GM23338 (cell line): ENCODE measurements around the gene MRPS5. TPM values are rescaled to one million over a fixed set of nuclear protein-coding genes. Genes with fewer than 3 reads are reported as not detected.

Source experiments
- ATAC-seq: fragments of 200-7000 bp; cut with Tn5 transposase; 3 replicates; pipeline ENCODE4 v1.9.1; 2020
- DNase-seq: peaks from one replicate; pipeline ENCODE4 v3.0.0-alpha.2; 2015; ENCODE audit warnings: low spot score
- H2AFZ ChIP-seq: fragments of 200-600 bp; sonication (generic); 2 replicates; pipeline ENCODE4 v1.8.0; 2016; ENCODE audit warnings: antibody characterized with exemption, mild to moderate bottlenecking, moderate library complexity
- H3F3A ChIP-seq: fragments of 200-600 bp; sonication (generic); replicated peaks from 2 replicates; pipeline ENCODE4 v1.8.0; 2017; ENCODE audit warnings: antibody characterized with exemption, mixed run types, low read depth
- H3K27ac ChIP-seq: fragments of 200-600 bp; sonication (generic); 2 replicates; pipeline ENCODE4 v1.6.1; 2016; ENCODE audit warnings: low read depth
- H3K27me3 ChIP-seq: fragments of 200-600 bp; sonication (generic); 2 replicates; pipeline ENCODE4 v1.8.0; 2016; ENCODE audit warnings: mild to moderate bottlenecking, mixed run types, moderate library complexity; ENCODE audit not compliant: insufficient read depth
- H3K36me3 ChIP-seq: fragments of 200-600 bp; sonication (generic); 2 replicates; pipeline ENCODE4 v1.8.0; 2016; ENCODE audit warnings: mild to moderate bottlenecking; ENCODE audit not compliant: insufficient read depth
- H3K4me1 ChIP-seq: fragments of 200-600 bp; sonication (generic); 2 replicates; pipeline ENCODE4 v1.8.0; 2016; ENCODE audit warnings: mild to moderate bottlenecking, moderate library complexity; ENCODE audit not compliant: insufficient read depth
- H3K4me2 ChIP-seq: fragments of 200-600 bp; sonication (generic); 2 replicates; pipeline ENCODE4 v1.7.1; 2017; ENCODE audit warnings: mixed run types
- H3K4me3 ChIP-seq: fragments of 200-600 bp; sonication (generic); 2 replicates; pipeline ENCODE4 v1.6.1; 2016; ENCODE audit warnings: mixed run types
- H3K79me2 ChIP-seq: fragments of 200-600 bp; sonication (generic); replicated peaks from 2 replicates; pipeline ENCODE4 v1.8.0; 2017; ENCODE audit warnings: mild to moderate bottlenecking; ENCODE audit not compliant: insufficient read depth
- H3K9me2 ChIP-seq: fragments of 200-600 bp; sonication (generic); 2 replicates; pipeline ENCODE4 v1.8.0; 2017; ENCODE audit not compliant: insufficient read depth
- H4K20me1 ChIP-seq: fragments of 200-600 bp; sonication (generic); replicated peaks from 2 replicates; pipeline ENCODE4 v1.8.0; 2017; ENCODE audit warnings: mild to moderate bottlenecking; ENCODE audit not compliant: insufficient read depth
- H3K27ac Mint-ChIP-seq: 2 replicates; pipeline ENCODE4 v1.8.0; 2020; ENCODE audit warnings: inconsistent platforms, mild to moderate bottlenecking, moderate library complexity, mixed read lengths
- H3K27me3 Mint-ChIP-seq: 3 replicates; pipeline ENCODE4 v1.8.0; 2022; ENCODE audit warnings: low read depth, mild to moderate bottlenecking, moderate library complexity, mixed read lengths, inconsistent platforms; ENCODE audit not compliant: insufficient read depth, poor library complexity
- H3K36me3 Mint-ChIP-seq: 3 replicates; pipeline ENCODE4 v1.8.0; 2021; ENCODE audit warnings: low read depth, mild to moderate bottlenecking, inconsistent platforms, moderate library complexity, mixed read lengths
- H3K4me1 Mint-ChIP-seq: 3 replicates; pipeline ENCODE4 v1.8.0; 2020; ENCODE audit warnings: mild to moderate bottlenecking, inconsistent platforms, mixed read lengths
- H3K4me3 Mint-ChIP-seq: 3 replicates; pipeline ENCODE4 v1.8.0; 2021; ENCODE audit warnings: moderate library complexity, mild to moderate bottlenecking, inconsistent platforms, mixed read lengths
- H3K9me3 Mint-ChIP-seq: 3 replicates; pipeline ENCODE4 v1.8.0; 2020; ENCODE audit warnings: moderate library complexity, mild to moderate bottlenecking, inconsistent platforms, mixed read lengths
- EZH2phosphoT487 ChIP-seq: fragments of 200-600 bp; sonication (generic); IDR thresholded peaks from one replicate; pipeline ENCODE4 v1.8.1; 2018; ENCODE audit warnings: antibody characterized with exemption; ENCODE audit not compliant: unreplicated experiment
- POLR2AphosphoS5 ChIP-seq: IDR thresholded peaks from 2 replicates; pipeline ENCODE4 v1.6.1; 2016; ENCODE audit warnings: antibody characterized with exemption, low read depth
- ZNF462 ChIP-seq: fragments of 250-450 bp; sonication (Bioruptor Pico); IDR thresholded peaks from 2 replicates; pipeline ENCODE4 v1.5.0; 2020; ENCODE audit warnings: mild to moderate bottlenecking, moderate library complexity
- polyA plus RNA-seq: library from polyadenylated mRNA; unstranded; fragments of >200 nt; fragmentation: Nextera tagmentation; extraction: Ambion mirVana; gene quantifications from 2 replicates; pipeline ENCODE4 v1.2.1, GENCODE V29; 2016
- total RNA-seq: library from RNA; depleted of rRNA; stranded (reverse); fragments of >200 nt; shearing (Covaris generic); gene quantifications from 2 replicates; pipeline ENCODE4 v1.2.3, GENCODE V29; 2014

Gene MRPS5
- total and polyA plus RNA-seq, 2 experiments from 2014 or later, result 51.9 to 79.0 TPM

GRCh38 chr2:95063086-95063958 is 58.3 kb downstream of the MRPS5 start:
- H2AFZ ChIP-seq, result peak overlapping the region; percentile 98
- no peak overlapping the region for H3K27ac Mint-ChIP-seq

More at GRCh38 chr2:95063086-95063958, 58.3 kb downstream of the MRPS5 start:
- ATAC-seq, result peak; percentile 17; the same call in 2 of the 3 replicates
- no peaks in the 10 kb centered on the region for H3K36me3 ChIP-seq
- TF ChIP-seq ZNF462 (CRISPR knock-in tag) (no peak), POLR2AphosphoS5 (no peak), EZH2phosphoT487 (no peak)
- H3K4me1 ChIP-seq, result peaks cover 21% of the 10 kb centered on the region
- peak overlapping the region; percentile 59; the same call in 1 of the 2 replicates for H3K27ac ChIP-seq
- peak overlapping the region; percentile 72 for H3K4me2 ChIP-seq
- Mint-ChIP-seq H3K9me3 (no peaks in the 10 kb centered on the region), H3K36me3 (no peaks in the 10 kb centered on the region), H3K4me3 (no peak overlapping the region; the same call in 2 of the 3 replicates), H3K27me3 (peaks cover 26% of the 10 kb centered on the region), H3K4me1 (peaks cover 18% of the 10 kb centered on the region)
- no peak for DNase-seq
- no peaks in the 10 kb centered on the region for H3F3A ChIP-seq
- H4K20me1 ChIP-seq, result no peaks in the 10 kb centered on the region
- H3K4me3 ChIP-seq, result 0 out of 2 replicates have a peak overlapping the region, but pooled peaks have one; percentile 18
- H3K27me3 ChIP-seq, result no peaks in the 10 kb centered on the region
- no peaks in the 10 kb centered on the region for H3K9me2 ChIP-seq
- H3K79me2 ChIP-seq, result no peaks in the 10 kb centered on the region
